Erythroblast (primary cell): ENCODE results near the gene HAGHL.

ENCODE experiments used
- GATA1 ChIP-seq: IDR thresholded peaks from 2 replicates; pipeline ENCODE4 v1.6.1; 2011; ENCODE audit warnings: low read depth, mild to moderate bottlenecking, control low read depth, low read length, moderate library complexity
- POLR2A ChIP-seq: IDR thresholded peaks from 2 replicates; pipeline ENCODE4 v1.6.1; 2011; ENCODE audit warnings: mild to moderate bottlenecking, low read length

DNA sequence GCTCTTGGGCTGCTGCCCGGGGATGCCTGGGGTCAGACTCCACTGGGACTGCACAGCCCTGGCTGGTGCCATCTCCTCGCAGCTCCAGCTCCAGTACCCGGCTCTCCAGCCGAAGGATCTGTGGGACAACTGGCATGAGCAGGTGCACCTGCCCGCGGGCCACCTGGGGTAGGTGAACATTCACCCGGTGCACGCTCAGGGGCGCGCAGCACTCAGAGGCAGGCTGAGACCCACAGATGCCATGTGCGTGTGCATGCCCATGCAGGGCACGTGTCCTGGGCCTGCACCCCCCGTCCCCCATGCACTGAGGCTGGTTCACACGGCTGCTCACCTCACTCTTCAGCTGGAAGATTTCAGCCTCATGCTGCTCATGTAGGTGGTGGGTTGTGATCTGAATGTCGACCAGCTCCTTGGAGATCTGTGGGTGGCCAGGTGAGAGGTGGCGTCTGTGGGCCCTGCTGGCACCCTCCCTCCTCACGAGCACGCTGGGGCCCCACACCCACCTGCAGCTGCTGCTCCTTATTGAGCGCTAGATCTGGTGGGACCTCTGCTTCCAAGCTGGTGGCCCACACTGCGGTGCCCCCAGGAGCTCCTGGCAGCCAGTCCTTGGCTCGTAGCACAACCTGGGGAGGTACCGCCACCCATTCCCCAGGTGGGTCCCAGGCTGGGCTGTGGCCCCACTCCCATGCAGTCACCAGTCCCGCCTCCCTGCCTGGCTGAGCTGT is 1.3 kb upstream of the HAGHL start:
- TF ChIP-seq POLR2A (no peak), GATA1 (no peak)
